Endometrium (tissue), 2 donors: ENCODE measurements around the gene ALDOB.
"Not testable (repeated sequence)": the region's sequence is repeated elsewhere in the genome, so short reads cannot be mapped to it uniquely, and the experiment has no call there.

Experiments
- FAIRE-seq: peaks from 2 replicates; lab custom pipeline; 2012; peaks lifted over from hg19 to GRCh38; lab: Jason Lieb, UNC
- donor health status: control.
- donor health status: control.

The ALDOB gene

DNA sequence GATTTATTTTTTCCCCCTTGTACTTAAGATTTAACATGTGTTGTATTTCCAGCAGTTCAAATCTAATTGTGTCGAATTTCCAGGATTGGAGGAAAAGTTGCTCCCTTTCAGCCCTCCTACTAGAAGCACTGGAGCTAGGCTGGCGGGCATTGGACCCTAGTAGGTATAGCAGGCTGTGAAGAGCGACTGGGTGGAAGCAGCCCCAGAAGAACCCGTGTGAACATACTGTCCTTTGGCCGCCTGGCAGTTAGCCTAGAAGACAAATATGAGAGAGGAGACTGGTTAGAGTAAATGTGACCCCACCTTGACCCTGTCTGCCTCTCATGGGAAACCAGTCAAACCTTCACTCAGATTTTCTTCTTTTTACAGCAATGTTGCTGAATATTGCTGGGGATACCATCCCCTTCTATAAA, 13.9 kb downstream of the ALDOB start:
- FAIRE-seq, result no peak

DNA sequence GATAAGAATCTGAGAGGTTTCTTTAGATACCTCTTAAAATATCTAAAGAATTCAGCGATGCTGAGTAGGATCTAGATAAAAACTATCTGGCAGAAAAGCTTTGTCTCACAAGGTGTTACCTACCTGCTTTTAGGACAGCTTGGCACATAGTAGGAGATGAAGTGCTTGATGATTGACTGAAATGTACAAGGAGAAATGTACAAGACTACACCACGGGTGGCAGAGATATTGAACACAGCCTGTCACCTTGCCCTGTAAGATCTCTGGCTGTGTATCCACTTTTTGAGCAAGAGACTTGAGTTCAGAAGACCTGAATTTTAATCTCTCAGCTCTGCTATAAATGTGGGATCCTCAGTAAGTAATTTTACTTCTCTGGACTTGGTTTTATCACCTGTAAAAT, 15.7 kb downstream of the ALDOB start:
- FAIRE-seq, result no peak

DNA sequence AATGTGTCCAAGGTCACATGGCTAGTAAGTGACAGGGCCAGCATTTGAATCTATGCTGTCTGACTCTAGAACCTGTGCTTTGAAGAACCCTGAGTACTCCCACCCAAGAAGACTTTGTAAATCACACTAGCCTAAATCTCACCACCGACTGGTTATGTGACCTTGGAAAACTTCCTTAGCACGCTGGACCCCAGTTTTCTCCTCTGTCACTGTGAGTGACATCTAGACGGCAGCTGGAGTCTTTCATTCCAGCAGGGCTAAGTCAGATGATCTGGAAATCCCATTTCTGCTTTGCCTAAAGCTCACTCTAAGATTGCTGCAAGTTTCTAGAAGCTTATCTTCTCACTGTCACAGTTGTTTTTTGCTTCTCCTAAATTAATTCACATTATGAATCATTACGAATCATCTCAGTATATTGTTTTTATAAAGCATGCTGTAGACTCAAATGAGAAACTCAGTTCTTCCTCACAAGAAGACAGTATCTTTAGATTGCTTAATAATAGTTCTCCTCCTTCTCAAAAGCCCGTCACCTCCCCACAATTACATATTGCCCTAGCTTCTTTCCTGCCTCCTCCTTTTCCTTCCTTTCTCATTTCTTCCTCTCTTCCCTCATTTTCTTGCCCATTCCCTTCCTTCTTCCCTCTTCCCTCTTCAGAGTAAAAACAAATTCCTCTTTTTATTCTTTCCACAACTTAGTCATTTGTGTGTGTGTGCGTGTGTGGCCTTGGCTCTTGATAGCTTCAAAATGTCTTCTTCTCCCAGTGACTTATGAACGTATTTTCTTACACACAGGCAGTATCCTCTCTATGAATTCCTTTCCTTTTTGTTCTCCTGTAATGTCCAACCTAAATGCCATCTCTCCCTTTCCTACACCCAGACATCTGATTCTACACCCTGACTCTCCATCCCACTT, 16.8 kb downstream of the ALDOB start:
- FAIRE-seq, result no peak

DNA sequence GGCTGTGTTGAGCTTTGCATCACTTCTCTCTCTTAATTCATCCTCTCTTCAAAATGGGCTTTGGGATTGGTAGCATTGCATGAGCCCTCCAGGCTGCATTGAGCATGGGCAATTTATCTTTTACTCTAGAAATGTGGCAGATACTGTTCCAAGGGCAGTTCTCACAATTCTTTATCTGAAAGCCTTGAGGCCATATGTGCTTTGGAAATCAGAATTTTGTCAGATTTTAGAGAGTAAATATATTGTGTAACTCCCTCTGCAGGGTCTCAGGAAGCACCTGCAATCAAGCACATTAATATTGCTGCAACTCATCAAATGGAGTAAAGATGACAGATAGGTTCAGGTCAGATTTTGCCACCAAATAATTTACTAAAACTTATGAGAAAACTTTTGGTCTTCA, 17.6 kb downstream of the ALDOB start:
- FAIRE-seq, result no peak

DNA sequence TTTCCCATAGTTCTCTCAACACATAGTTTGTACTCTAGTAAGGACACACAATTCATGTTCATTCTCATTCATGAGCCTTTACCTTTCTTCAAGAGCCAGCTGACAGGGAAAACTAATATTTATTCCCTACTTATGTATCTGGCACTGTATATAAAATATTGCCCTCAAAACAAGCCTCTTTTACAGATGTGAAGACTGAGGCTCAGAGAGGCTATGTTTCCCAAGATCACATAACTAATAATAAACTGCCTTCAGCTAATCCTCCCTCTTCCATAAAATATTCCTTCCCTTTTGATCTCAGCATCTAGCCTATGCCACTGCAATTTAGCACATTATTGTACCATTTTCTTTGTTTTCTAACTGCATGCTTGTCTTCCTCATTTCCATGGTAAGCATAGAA, 18.2 kb downstream of the ALDOB start:
- no peak for FAIRE-seq

DNA sequence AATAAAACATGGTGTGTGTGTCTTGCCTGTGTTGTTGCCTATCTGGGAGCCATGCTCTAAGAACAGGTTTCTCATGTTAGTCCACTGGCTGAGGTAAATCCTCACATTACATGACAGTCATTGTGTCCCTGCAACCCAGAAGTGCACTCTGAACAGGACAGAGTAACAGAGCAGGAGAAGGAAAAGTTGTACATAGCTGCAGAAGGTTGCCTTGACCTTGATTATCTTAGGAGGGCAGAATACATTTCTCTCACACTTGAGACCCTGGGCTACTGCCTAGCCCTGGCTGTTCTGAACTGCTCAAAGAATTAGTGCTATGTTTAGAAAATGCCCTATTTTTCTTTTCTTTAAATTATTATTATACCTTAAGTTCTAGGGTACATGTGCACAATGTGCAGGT, 20.0 kb downstream of the ALDOB start:
- no peak for FAIRE-seq

DNA sequence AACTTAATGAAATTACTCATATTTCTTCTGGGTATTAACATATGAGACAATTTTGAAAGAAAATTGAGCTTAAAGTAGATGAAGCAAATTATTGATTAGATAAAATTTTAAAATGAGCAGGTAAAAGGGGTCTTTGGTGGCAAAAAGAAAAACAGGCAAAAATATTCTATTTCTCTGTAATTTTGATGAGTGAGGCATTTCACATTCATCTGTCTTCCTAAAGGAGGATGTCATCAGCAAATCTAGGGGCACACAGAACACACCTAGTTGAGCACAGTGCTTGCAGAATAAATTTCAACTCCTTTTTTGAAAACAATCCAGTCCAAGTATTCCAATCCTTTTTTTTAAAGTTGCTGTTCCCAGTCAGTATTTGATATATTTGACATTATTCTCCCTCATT, 20.7 kb downstream of the ALDOB start:
- FAIRE-seq, result no peak

DNA sequence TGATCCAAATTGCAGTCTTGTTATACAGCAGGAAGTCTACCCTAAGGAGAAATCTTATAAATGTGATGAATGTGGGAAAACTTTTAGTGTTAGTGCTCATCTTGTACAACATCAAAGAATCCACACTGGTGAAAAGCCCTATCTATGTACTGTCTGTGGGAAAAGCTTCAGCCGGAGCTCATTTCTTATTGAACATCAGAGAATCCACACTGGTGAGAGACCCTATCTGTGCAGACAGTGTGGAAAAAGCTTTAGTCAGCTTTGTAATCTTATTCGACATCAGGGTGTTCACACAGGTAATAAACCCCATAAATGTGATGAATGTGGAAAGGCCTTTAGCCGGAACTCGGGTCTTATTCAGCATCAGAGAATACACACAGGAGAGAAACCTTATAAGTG, 26.5 kb downstream of the ALDOB start:
- FAIRE-seq, result no peak

DNA sequence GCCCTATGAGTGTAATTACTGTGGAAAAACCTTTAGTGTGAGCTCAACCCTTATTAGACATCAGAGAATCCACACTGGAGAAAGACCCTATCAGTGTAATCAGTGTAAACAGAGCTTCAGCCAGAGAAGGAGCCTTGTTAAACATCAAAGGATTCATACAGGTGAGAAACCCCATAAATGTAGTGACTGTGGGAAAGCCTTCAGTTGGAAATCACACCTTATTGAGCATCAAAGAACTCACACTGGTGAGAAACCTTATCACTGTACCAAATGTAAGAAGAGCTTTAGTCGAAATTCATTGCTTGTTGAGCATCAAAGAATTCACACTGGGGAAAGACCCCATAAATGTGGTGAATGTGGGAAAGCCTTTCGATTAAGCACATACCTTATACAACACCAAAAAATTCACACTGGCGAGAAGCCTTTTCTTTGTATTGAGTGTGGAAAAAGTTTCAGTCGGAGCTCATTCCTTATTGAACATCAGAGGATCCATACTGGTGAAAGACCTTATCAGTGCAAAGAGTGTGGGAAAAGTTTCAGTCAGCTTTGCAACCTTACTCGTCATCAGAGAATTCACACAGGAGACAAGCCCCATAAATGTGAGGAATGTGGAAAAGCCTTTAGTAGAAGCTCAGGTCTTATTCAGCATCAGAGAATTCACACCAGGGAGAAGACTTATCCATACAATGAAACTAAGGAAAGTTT, 27.0 kb downstream of the ALDOB start:
- FAIRE-seq, result no peak

DNA sequence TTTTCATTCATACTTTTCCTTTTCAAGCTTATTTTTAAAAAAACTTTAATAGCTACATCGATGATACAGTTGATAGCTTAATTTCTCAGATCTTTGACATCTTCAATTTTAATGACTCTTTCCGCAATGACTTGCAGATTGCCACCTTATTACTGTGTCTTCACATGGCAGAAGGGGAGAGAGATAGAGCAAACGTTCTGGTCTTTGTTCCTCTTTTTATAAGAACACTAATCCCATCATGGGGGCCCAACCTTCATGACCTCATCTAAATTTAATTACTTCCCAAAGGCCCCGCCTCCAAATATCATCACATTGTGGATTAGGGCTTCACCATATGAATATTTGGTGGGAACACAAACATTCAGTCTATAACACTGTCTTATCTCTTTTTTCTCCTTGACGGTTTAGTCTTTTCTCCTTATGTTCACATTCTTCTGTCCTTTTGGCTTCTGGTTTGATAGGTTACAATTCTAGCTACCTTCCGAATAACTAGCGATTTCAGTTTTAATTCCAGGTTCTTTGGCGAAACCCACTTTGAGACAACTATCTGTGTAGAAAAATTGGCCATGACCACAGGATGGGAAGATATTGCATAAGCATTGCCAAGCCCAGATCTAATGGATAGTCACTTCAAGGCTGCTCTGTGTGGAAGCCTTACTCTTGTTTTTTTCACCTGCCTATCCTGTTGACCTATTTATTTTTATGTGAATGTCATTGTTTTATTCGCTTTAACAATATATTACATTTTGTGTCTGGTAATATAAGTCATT, 31.9 kb downstream of the ALDOB start:
- FAIRE-seq, result no peak

DNA sequence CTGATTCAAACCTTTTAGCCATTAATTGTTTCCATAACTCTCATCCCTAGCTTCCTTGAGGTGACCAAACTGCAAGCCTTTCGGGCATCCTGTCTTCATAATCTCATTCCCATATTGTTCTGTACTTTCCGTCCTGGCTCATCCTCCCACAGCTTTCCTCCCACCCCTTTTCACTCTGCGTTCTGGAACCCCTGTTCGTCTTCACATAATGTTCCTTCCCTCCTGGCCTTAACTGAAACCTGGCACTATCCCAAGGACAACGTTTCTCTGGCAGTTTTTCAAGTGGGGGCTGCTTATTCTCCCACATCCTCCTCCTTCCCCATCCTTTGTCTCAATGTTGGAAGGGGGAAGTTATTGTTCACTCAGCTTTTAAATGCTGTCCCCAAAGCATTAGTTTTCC, 35.5 kb downstream of the ALDOB start:
- no peak for FAIRE-seq

DNA sequence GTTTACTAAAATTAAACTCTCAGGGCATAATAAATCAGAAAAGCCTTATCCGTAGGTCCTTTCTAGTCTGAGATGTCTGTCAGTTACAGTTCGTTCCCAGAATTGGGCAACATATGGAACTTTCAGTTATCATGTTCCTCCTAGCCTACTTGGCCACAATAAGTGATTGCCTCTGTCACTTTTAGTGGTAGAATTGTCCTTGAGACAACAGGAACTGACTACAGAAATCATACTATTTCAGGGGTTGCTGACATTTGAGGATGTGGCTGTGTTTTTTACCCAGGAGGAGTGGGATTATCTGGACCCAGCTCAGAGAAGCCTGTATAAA, 36.0 kb downstream of the ALDOB start:
- no peak for FAIRE-seq

DNA sequence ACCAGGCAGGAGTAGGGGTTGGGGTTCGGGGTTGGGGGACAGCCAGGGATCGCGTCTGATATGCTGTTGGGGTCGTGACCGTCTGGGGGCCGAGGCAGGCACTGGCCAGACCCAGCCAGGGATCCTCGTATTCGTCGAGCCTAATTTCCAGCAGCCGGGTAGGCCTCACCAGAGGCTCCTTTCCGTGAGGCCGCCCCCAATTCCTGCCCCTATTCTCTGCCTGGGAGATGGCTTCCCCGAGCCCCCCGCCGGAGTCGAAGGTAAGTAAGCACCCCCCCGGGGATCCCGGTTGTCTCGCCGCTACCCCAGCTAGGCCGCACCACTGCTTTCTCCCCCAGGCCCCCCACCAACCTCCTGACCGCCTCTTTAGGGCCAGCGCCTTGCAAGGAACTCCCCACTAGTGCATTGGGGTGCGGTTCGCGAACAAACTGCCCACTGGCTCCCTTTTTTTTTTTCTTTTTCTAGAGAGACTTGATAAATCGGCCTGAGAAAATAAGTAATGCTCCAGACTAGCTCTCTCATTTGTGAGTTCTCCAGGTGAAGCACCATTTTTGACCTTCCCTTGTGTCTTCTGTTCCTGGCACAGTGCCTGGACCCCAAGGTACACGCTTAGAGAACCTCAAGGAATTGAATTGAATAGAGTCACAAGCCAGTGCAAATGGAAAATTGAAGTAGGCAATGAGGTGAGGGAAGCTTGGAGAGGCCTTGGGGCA, 36.5 kb downstream of the ALDOB start:
- FAIRE-seq, result no peak

DNA sequence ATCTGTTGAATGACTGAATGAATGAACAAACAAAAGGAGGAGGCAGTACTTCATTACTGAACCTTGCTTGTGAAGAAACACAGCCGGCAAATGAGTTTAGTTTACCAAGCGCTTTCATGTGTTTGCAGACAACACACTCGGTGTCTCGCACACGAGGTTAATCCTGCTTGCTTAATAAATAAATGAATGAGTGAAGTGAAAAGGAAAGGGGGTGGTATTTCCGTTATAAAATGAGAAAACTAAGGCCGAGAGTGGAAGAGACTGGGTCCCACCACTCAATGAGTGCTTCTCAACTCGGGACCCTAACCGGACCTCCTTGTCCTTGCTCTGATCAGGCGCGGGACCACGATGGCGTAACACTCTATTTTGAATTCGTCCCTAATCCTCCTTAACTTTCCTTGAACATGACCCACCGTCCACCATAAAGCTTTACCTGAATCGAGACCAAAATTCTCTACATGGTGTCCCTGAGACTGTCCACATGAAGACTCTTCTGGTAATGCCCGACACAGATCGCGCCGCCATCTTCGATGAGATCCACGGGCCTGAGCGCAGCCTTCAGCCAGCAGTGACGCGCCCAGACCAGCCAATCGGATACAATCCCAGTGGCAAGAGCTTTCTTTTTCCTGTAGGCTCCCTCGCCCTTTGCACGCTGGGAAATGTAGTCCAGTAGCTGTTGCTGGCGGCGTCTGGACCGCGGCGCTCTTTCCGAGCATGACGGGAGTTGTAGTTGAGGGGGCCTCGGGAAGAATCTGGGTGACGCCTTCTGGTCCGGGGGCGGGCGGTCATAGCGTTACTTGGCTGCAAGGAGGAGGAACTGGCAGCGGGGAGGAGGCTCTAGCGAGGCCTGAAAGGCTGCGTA, 37.3 kb downstream of the ALDOB start, which contains the start of the genes MRPL50 and ZNF189:
TSS of gene MRPL50 (minus strand) at position 551 of the 862 bp plus-strand sequence. CDS start at position 525, 26 bp downstream.
TSS of gene ZNF189 (plus strand) at position 784 of the 862 bp plus-strand sequence. CDS start 306 bp downstream, outside the sequence.
- FAIRE-seq, result peak; percentile 96

DNA sequence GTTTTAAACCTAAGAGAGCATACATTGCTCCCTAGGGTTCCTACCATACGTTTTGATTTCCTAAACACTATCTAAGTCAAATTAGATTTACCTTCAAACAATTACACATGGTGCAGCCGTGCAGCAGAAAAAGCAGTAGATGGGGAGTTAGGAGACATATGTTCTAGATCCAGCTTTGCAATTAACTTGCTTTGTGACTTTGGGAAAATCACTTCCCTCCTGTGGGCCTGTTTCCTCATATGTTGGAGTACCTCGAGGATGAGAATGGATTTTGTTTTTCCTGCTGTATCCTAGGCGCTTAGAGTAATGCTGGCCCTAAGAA, 37.9 kb downstream of the ALDOB start:
- no peak for FAIRE-seq

DNA sequence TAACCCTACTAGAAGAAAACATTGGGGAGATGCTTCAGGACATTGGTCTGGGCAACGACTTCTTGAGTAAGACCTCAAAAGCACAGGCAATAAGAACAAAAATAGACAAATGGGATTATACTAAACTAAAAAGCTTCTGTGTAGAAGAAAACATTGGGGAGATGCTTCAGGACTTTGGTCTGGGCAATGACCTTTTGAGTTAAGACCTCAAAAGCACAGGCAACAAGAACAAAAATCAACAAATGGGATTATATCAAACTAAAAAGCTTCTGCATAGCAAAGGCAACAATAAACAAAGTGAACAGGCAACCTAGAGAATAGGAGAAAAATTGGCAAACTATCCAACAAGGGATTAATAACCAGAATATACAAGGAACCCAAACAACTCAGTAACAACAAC, 40.9 kb downstream of the ALDOB start:
- FAIRE-seq, result no peak

DNA sequence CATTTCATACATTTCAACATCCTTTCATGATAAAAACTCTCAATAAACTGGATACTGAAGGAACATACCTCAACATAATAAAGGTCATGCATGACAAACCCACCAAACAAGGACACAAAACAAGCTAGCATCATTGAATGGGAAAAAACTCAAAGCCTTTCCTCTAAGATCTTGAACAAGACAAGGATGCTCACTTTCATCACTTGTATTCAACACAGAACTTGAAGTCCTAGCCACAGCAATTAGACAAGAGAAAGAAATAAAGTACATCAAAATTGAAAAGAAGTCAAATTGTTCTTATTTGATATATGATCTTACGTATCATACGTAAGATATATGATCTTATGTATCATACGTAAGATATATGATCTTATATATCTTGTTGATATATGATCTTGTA, 42.4 kb downstream of the ALDOB start:
- FAIRE-seq, result no peak

DNA sequence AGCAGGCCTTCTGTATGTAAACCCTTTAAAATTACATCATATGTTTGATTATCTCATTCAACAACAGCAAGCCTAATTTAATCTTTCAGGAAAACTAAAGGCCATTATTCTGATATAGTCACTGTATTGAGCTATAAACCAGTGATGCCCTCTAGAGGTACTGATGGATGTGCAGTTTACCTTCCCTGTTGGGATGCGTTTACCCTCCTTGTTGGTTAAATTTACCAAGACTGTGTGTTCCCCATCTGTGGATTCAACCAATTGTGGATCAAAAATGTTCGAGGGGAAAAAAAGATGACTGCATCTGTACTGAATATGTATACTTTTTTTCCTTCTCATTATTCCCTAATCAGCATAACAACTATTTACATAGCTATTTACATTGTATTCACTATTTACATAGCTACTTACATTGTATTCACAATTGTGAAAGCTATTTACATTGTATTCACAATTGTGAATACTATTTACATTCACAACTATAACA, 47.0 kb downstream of the ALDOB start:
- FAIRE-seq, result no peak

DNA sequence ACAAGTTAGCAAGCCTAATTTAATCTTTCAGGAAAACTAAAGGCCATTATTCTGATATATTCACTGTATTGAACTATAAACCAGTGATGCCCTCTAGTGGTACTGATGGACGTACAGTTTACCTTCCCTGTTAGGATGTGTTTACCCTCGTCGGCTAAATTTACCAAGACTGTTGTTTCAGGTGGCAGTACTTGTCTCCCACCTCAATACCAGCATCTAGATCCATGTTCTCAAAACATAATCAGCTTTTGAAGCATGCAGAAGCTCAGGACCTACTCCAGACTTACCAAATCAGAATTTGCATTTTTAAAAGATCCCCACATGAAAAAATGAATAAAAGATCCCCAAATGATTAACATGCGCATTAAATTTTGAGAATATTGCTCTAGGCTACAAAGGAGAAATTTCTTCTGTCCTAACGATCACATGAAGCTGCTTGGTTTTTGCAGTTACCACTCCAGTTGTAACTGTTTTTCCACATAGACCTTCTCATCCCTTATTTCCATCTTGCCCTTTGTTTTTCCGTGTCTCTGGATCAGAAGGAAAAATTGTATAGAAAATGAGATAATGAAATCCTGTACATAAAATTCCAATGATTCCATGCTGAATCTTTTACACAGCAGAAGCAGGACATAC, 47.6 kb downstream of the ALDOB start:
- no peak for FAIRE-seq

DNA sequence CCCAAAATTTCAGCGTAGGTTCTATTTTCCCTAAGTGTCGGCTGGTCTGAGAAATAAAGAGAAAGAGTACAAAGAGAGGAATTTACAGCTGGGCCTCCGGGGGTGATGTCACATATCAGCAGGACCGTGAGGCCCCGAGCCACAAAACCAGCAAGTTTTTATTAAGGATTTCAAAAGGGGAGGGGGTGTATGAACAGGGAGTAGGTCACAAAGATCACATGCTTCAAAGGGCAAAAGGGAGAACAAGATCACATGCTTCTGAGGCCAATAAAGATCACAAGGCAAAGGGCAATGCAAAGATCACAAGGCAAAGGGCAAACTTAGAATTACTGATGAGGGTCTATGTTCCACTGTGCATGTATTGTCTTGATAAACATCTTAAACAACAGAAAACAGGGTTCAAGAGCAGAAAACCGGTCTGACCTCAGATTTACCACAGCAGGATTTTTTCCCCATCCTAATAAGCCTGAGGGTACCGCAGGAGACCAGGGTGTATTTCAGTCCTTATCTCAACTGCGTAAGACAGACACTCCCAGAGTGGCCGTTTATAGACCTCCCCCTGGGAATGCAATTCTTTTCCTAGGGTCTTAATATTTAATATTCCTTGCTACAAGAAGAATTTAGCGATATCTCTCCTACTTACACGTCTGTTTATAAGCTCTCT, 50.6 kb downstream of the ALDOB start, which contains the start of gene BAAT:
TSS of gene BAAT (minus strand) at position 134 of the 664 bp plus-strand sequence. CDS start 13,602 bp downstream, outside the sequence.
- FAIRE-seq, result not testable (repeated sequence)
